Activated CD8-positive, alpha-beta T cell treated with anti-CD3 and anti-CD28 coated beads, Interleukin-2, amount 10 ng/mL, durations not matched to agents 7 days and 5 days (primary cell): ENCODE data around the gene OR51L1. TPM values are rescaled to one million over a fixed set of nuclear protein-coding genes. Genes with fewer than 3 reads are reported as not detected.
"Not testable (repeated sequence)": the region's sequence is repeated elsewhere in the genome, so short reads cannot be mapped to it uniquely, and the experiment has no call there.

ENCODE experiments used
- ATAC-seq: fragments of 150-1000 bp; cut with Tn5 transposase; one replicate; pipeline ENCODE4 v1.10.0; 2021; ENCODE audit warnings: moderate library complexity
- CTCF ChIA-PET: fragments of 350-600 bp; sonication (Branson Sonifier 250); formaldehyde crosslinking; loops from one replicate; lab custom pipeline; 2021; ENCODE audit warnings: antibody characterized with exemption; lab: Charles Lee
- POLR2A ChIA-PET: fragments of 350-600 bp; sonication (Branson Sonifier 250); formaldehyde crosslinking; loops from one replicate; lab custom pipeline; 2021; ENCODE audit warnings: antibody characterized with exemption; lab: Charles Lee
- DNase-seq: peaks from one replicate; pipeline ENCODE4 v3.0.0-alpha.2; 2020
- H3K27ac Mint-ChIP-seq: one replicate; pipeline ENCODE4 v1.8.0; 2021; ENCODE audit warnings: mild to moderate bottlenecking, mixed read lengths
- H3K27me3 Mint-ChIP-seq: one replicate; pipeline ENCODE4 v1.8.0; 2021; ENCODE audit warnings: low read depth, mixed read lengths
- H3K36me3 Mint-ChIP-seq: one replicate; pipeline ENCODE4 v1.8.0; 2021; ENCODE audit warnings: low read depth, mixed read lengths
- H3K4me1 Mint-ChIP-seq: one replicate; pipeline ENCODE4 v1.8.0; 2021; ENCODE audit warnings: low read depth, mixed read lengths
- H3K4me3 Mint-ChIP-seq: one replicate; pipeline ENCODE4 v1.8.0; 2021; ENCODE audit warnings: mild to moderate bottlenecking, mixed read lengths
- H3K9me3 Mint-ChIP-seq: one replicate; pipeline ENCODE4 v1.8.0; 2022; ENCODE audit warnings: mixed read lengths; ENCODE audit not compliant: insufficient read depth
- total RNA-seq, 2 experiments: library from RNA; stranded (reverse); gene quantifications; one replicate each; pipeline ENCODE4 v1.2.3, GENCODE V29; 2021

OR51L1 gene, protein sequence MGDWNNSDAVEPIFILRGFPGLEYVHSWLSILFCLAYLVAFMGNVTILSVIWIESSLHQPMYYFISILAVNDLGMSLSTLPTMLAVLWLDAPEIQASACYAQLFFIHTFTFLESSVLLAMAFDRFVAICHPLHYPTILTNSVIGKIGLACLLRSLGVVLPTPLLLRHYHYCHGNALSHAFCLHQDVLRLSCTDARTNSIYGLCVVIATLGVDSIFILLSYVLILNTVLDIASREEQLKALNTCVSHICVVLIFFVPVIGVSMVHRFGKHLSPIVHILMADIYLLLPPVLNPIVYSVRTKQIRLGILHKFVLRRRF
- not detected for total RNA-seq

DNA sequence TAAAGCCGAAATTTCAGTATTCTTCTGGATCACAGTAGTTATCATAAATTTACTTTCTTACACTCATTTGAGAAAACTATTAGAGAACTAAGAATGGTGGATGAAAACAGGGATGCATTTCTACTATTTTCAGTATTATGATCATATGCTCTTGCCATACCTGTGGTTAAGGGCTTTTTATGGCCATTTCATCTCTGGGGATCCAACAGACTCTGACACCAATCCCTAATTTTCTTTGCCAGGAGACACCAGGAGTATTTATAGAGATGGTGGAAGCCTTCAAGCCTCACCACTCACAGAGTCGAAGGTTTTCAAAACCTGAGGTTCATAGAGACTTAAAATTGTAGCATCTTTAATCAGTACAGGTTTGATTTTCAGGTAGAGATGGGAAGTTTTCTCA, at the start of gene OR51L1:
OR51L1 (plus strand) TSS at position 301 of the 400 bp plus-strand sequence. CDS start 4,132 bp downstream, outside the sequence.
- DNase-seq (no peak), ATAC-seq (no peak)
- POLR2A ChIA-PET: no interaction called here
- Mint-ChIP-seq H3K4me3 (no peak within 1 kb of the TSS), H3K27me3 (no peaks in the 10 kb centered on the region), H3K36me3 (no peaks in the 10 kb centered on the region), H3K9me3 (no peaks in the 10 kb centered on the region), H3K4me1 (no peaks in the 10 kb centered on the region), H3K27ac (no peak within 1 kb of the TSS)
- CTCF ChIA-PET: no interaction called here

DNA sequence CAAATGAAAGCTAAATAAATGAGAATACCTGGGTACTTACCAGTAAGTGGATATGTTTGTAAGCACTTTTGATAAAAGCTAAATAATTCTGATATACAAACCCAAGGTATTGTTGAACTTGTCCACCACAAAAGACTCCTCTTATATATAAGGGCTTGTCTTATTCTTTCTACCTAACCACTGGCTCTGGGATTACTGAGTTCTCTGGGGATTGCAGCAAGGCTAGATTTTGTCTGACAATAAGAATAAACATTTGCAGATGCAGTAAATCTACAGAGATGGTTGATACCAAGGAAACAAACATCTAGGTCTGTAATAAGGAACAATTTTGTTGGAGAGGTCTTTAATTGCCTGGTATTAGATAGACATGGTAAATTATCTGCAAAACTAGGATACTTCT, 47.1 kb upstream of the OR51L1 start, which contains the start of gene OR51A4:
OR51A4 (minus strand) TSS at position 101 of the 400 bp plus-strand sequence. CDS start 505 bp downstream, outside the sequence.
- H3K4me1 Mint-ChIP-seq: no peaks in the 10 kb centered on the region
- ATAC-seq: no peak
- H3K9me3 Mint-ChIP-seq: no peaks in the 10 kb centered on the region
- ChIA-PET POLR2A (no interaction called here), CTCF (no interaction called here)
- H3K36me3 Mint-ChIP-seq: no peaks in the 10 kb centered on the region
- no peak for DNase-seq
- H3K4me3 Mint-ChIP-seq: no peak within 1 kb of the TSS
- no peaks in the 10 kb centered on the region for H3K27me3 Mint-ChIP-seq
- H3K27ac Mint-ChIP-seq: no peak within 1 kb of the TSS

DNA sequence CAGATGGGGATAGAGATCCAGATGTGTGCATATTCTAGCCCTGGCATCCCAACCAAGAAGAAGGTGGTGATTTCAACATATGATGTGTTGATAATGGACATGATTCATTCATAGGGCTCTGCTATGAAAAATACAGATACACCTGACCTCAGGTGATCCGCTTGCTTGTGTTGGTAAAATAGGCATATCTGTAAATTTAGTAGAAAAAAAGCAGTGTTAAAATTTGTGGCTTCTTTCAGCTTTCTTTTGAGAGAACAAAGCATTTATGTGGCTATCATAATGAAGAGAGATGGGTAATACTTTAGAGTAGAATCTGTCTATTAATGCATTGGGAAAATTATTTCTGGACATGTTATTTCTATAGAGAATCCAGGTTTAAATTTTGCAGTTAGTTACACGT, 39.0 kb upstream of the OR51L1 start, which contains the start of gene OR51A2:
OR51A2 (minus strand) TSS at position 101 of the 400 bp plus-strand sequence; CDS start at position 101, 0 bp downstream.
- H3K36me3 Mint-ChIP-seq, H3K9me3 Mint-ChIP-seq, ATAC-seq, CTCF ChIA-PET, H3K4me3 Mint-ChIP-seq, H3K4me1 Mint-ChIP-seq, POLR2A ChIA-PET, H3K27me3 Mint-ChIP-seq, H3K27ac Mint-ChIP-seq, DNase-seq: not testable (repeated sequence)

DNA sequence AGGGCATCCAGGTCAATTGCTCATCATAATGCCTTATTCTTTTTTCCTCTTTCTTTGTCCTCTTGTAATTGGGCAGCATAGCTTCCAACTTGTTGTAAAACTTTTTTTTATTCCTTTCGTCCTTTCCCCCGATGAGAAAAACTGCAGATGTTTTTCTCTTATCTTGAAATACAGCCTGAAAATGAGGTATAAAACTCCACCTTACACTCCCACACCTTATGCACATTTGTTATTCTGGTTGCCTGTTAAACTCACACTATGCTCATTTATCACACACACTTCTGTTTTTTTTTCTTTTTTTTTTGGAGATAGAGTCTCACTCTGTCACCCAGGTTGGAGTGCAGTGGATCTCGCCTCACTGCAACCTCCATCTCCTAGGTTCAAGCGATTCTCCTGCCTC, 37.3 kb upstream of the OR51L1 start:
- H3K36me3 Mint-ChIP-seq: no peaks in the 10 kb centered on the region

DNA sequence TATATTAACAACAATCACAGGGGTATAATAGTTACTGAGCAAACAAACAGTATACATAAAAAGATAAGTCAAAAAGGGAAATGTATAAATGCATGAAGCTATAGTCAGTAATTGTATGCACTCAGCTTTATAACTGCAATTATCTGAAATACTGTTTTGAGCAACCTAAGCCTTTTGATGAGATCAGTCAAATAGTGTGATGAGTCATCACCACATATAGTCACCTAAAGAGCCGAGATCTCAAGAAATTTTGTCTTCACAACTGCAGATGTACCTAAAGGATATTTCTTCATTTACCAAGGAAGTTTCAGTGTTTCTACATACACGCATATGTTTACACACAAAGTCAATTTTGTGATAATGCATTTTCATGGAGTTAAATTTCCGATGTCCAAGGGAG, 33.8 kb upstream of the OR51L1 start:
- no peak overlapping the region for H3K4me3 Mint-ChIP-seq
- H3K27ac Mint-ChIP-seq: no peak overlapping the region
- CTCF ChIA-PET: no interaction called here
- ATAC-seq (no peak), DNase-seq (no peak)
- POLR2A ChIA-PET: no interaction called here
- H3K36me3 Mint-ChIP-seq: no peaks in the 10 kb centered on the region
- H3K27me3 Mint-ChIP-seq: no peaks in the 10 kb centered on the region
- H3K9me3 Mint-ChIP-seq: no peaks in the 10 kb centered on the region
- no peaks in the 10 kb centered on the region for H3K4me1 Mint-ChIP-seq

More for the DNA sequence above, 37.3 kb upstream of the OR51L1 start:
- CTCF ChIA-PET: no interaction called here
- Mint-ChIP-seq H3K4me1 (no peaks in the 10 kb centered on the region), H3K4me3 (no peak overlapping the region), H3K9me3 (no peaks in the 10 kb centered on the region), H3K27me3 (no peaks in the 10 kb centered on the region), H3K27ac (no peak overlapping the region)
- DNase-seq (no peak), ATAC-seq (no peak)
- POLR2A ChIA-PET: no interaction called here

DNA sequence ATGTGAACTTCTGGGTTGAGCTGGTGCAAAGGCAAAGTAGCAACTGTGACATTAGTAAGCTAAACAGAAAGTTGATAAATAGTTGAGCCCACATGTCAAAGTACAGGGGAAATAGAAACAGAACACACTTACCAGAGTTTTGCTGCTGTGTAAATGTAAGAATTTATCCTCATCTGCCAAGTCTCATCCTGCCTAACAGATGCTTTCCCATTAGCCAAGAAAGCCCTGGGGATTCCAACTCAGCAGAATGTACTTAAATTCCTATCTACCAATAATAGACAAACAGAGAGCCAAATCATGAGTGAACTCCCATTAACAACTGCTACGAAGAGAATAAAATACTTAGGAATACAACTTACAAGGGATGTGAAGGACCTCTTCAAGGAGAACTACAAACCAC, 31.8 kb upstream of the OR51L1 start:
- CTCF ChIA-PET: no interaction called here
- H3K27ac Mint-ChIP-seq: no peak overlapping the region
- ATAC-seq (no peak), DNase-seq (no peak)
- H3K27me3 Mint-ChIP-seq: no peaks in the 10 kb centered on the region
- H3K4me3 Mint-ChIP-seq: no peak overlapping the region
- H3K9me3 Mint-ChIP-seq: no peaks in the 10 kb centered on the region
- POLR2A ChIA-PET: no interaction called here
- no peaks in the 10 kb centered on the region for H3K36me3 Mint-ChIP-seq
- H3K4me1 Mint-ChIP-seq: no peaks in the 10 kb centered on the region

GRCh38 chr11:4975436-4975835, 19.2 kb upstream of the OR51L1 start:
- Mint-ChIP-seq H3K36me3 (no peaks in the 10 kb centered on the region), H3K27ac (no peak overlapping the region), H3K9me3 (no peaks in the 10 kb centered on the region), H3K4me3 (no peak overlapping the region), H3K27me3 (no peaks in the 10 kb centered on the region), H3K4me1 (no peaks in the 10 kb centered on the region)
- ChIA-PET POLR2A (no interaction called here), CTCF (no interaction called here)
- ATAC-seq: no peak
- DNase-seq: no peak

- Mint-ChIP-seq H3K4me1 (no peaks in the 10 kb centered on the region), H3K27me3 (no peaks in the 10 kb centered on the region), H3K27ac (no peak overlapping the region), H3K9me3 (no peaks in the 10 kb centered on the region), H3K4me3 (no peak overlapping the region), H3K36me3 (no peaks in the 10 kb centered on the region)
- DNase-seq: no peak
- ChIA-PET POLR2A (no interaction called here), CTCF (no interaction called here)
- ATAC-seq: no peak
Observed at GRCh38 chr11:4979036-4979435, 15.6 kb upstream of the OR51L1 start.

GRCh38 chr11:4982678-4983077, 12.0 kb upstream of the OR51L1 start:
- DNase-seq: no peak
- no peaks in the 10 kb centered on the region for H3K27me3 Mint-ChIP-seq
- no peaks in the 10 kb centered on the region for H3K36me3 Mint-ChIP-seq
- no peak for ATAC-seq
- POLR2A ChIA-PET: no interaction called here
- no peaks in the 10 kb centered on the region for H3K4me1 Mint-ChIP-seq
- H3K9me3 Mint-ChIP-seq: no peaks in the 10 kb centered on the region
- no peak overlapping the region for H3K27ac Mint-ChIP-seq
- no peak overlapping the region for H3K4me3 Mint-ChIP-seq
- CTCF ChIA-PET: no interaction called here

DNA sequence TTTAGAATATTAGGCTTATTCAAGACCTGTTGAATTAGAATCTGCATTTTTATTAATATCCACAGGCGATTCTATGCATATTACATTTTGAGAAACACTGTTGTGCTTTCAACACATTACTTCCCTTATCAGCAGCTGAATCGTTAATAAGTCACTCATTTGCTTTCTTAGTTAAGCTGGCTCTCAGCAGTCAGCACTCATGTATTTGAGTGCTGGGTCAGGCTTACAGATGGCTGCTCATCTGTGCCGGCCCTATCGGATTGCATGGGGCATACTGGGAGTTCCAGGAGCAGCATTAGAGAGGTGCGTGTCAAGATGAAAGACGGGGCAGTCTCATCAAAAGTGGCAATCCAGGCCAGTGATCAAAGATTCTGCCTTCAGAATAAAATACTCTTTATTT, 10.8 kb upstream of the OR51L1 start:
- ChIA-PET CTCF (no interaction called here), POLR2A (no interaction called here)
- DNase-seq: no peak
- H3K4me3 Mint-ChIP-seq: no peak overlapping the region
- ATAC-seq: no peak
- no peaks in the 10 kb centered on the region for H3K9me3 Mint-ChIP-seq
- H3K36me3 Mint-ChIP-seq: no peaks in the 10 kb centered on the region
- H3K4me1 Mint-ChIP-seq: no peaks in the 10 kb centered on the region
- no peak overlapping the region for H3K27ac Mint-ChIP-seq
- H3K27me3 Mint-ChIP-seq: no peaks in the 10 kb centered on the region

- CTCF ChIA-PET: no interaction called here
- POLR2A ChIA-PET: no interaction called here
- ATAC-seq: no peak
- Mint-ChIP-seq H3K27ac (no peak overlapping the region), H3K9me3 (no peaks in the 10 kb centered on the region), H3K4me1 (no peaks in the 10 kb centered on the region), H3K4me3 (no peak overlapping the region), H3K27me3 (no peaks in the 10 kb centered on the region), H3K36me3 (no peaks in the 10 kb centered on the region)
- no peak for DNase-seq
Observed at GRCh38 chr11:4991060-4991459, 3.6 kb upstream of the OR51L1 start.

- H3K27ac Mint-ChIP-seq: no peak overlapping the region
- peak; percentile 32 for DNase-seq
- no peaks in the 10 kb centered on the region for H3K9me3 Mint-ChIP-seq
- H3K4me3 Mint-ChIP-seq: no peak overlapping the region
- no peaks in the 10 kb centered on the region for H3K4me1 Mint-ChIP-seq
- H3K27me3 Mint-ChIP-seq: no peaks in the 10 kb centered on the region
- ChIA-PET POLR2A (no interaction called here), CTCF (interaction anchor here (0.7 kb wide), 1 partner anchor 369 kb away, joined by 3 read pairs; no protein-coding TSS in a partner anchor)
- ATAC-seq: no peak
- H3K36me3 Mint-ChIP-seq: no peaks in the 10 kb centered on the region
Observed at GRCh38 chr11:5004424-5005274, 10.0 kb downstream of the OR51L1 start.
